Measurements from ENCODE around the gene LRRC32.

Gene LRRC32

DNA sequence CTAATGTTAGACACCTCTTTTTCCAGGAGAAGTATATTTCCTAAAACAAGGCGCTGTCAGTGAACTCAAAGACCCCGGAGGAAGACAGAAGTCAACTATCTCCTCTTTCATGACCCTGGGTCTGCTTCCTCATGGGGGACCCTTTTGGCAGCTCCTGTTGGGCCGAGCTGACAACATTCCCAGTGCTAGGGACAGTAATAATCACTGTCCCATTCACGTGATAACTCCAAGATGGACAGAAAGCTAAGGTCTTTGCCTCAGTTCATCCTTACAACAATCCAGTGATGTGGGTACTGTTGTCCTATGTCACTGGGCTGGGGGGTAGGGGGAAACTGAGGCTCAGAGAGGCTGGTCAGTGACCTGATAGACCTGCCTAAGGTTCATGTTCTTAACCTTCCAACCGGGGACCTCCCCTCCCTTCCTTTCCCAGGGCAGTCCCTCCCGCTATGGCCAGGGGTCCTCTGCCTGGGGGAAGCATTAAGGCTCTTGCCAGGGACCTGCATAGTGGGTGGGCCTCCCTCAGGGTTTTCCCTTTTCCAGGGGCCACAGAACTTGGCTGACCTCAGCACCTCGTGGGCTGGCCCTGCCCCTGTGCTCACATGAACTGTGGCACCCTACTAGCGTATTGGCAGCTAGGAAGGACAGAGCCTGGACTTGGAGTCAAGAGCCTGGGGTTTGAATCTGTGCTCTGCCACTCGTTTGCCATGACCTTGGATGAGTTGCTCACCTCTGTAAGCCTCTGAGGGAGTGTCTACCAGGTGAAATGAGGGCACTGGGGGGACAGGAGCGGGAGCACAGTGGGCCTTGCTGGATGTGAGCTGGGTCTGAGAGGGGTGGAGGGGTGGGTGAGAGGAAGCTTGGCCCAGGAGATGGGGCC, 53.6 kb downstream of the LRRC32 start:
- DNase-seq (ENCODE audit: low spot score) = peak; percentile 58
- Histone ChIP-seq H3K4me3 (no peak overlapping the region), H3K27ac (peak overlapping the region; percentile 65 to 92)
- TF ChIP-seq CTCF (IDR thresholded peaks at IDR 0.05) = no peak

GRCh38 chr11:76615950-76616349, 54.6 kb downstream of the LRRC32 start:
- TF ChIP-seq CTCF (IDR thresholded peaks at IDR 0.05) = no peak
- DNase-seq (ENCODE audit: low spot score) = peak; percentile 89
- peak overlapping the region; percentile 65 to 92 for H3K27ac ChIP-seq
- H3K4me3 ChIP-seq = no peak overlapping the region

- Histone ChIP-seq H3K27ac (peak overlapping the region; percentile 65 to 92), H3K4me3 (peak overlapping the region; percentile 2)
- DNase-seq (ENCODE audit: low spot score) = peak; percentile 97
- TF ChIP-seq CTCF (IDR thresholded peaks at IDR 0.05) = no peak
These were observed 55.9 kb downstream of the LRRC32 start for GRCh38 chr11:76614471-76615179.

GRCh38 chr11:76613901-76614300, 56.6 kb downstream of the LRRC32 start:
- no peak for TF ChIP-seq CTCF (IDR thresholded peaks at IDR 0.05)
- peak; percentile 68 for DNase-seq (ENCODE audit: low spot score)
- Histone ChIP-seq H3K4me3 (no peak overlapping the region), H3K27ac (peak overlapping the region; percentile 65 to 92)

- TF ChIP-seq CTCF (IDR thresholded peaks at IDR 0.05) = no peak
- Histone ChIP-seq H3K27ac (peak overlapping the region; percentile 17 to 37), H3K4me3 (no peak overlapping the region)
- peak; percentile 63 for DNase-seq (ENCODE audit: low spot score)
These were observed 58.3 kb downstream of the LRRC32 start for GRCh38 chr11:76612226-76612625.

GRCh38 chr11:76610871-76611475, 59.6 kb downstream of the LRRC32 start:
- no peak overlapping the region for H3K4me3 ChIP-seq
- H3K27ac ChIP-seq = peak overlapping the region; percentile 62 to 67
- DNase-seq (ENCODE audit: low spot score) = no peak
- no peak for TF ChIP-seq CTCF (IDR thresholded peaks at IDR 0.05)
